HUES6 (cell line): ENCODE measurements around the gene SPATA24.

Experiments
- H3K27ac ChIP-seq: 2 replicates; pipeline ENCODE4 v1.7.0; 2013; ENCODE audit warnings: low read depth, mild to moderate bottlenecking, low read length, inconsistent platforms
- H3K27me3 ChIP-seq: 2 replicates; pipeline ENCODE4 v1.6.1; 2013; ENCODE audit warnings: low read length; ENCODE audit not compliant: control insufficient read depth, insufficient read depth
- H3K36me3 ChIP-seq: 2 replicates; pipeline ENCODE4 v1.6.1; 2013; ENCODE audit warnings: low read length; ENCODE audit not compliant: control insufficient read depth, insufficient read depth
- H3K4me1 ChIP-seq: 2 replicates; pipeline ENCODE4 v1.6.1; 2013; ENCODE audit warnings: low read length; ENCODE audit not compliant: control insufficient read depth, insufficient read depth
- H3K4me3 ChIP-seq: 2 replicates; pipeline ENCODE4 v1.5.1; 2013; ENCODE audit warnings: low read depth, low read length
- H3K9ac ChIP-seq: one replicate; pipeline ENCODE4 v1.6.1; 2013; ENCODE audit warnings: mild to moderate bottlenecking, low read length
- H3K9me3 ChIP-seq: 2 replicates; pipeline ENCODE4 v1.6.1; 2013; ENCODE audit warnings: low read depth, low read length; ENCODE audit not compliant: control insufficient read depth, insufficient read depth

Gene SPATA24

DNA sequence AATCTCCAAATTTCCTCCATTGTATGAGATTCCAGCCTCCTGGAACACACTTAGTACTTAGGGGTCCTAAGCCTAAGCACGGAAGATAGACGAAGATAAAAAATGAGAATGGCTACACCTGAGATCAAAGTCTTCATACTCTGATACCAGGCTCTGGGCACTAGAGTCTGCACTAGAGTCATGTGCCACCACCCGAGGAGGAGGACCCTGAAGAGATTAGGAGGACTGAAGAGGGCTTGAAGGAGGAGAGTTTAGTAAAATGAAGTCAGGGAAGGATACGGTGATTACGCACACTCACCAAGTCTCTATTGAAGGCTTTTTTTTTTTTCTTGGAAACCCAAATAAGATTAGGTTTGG is 573 bp upstream of the SPATA24 start:
- H3K36me3 ChIP-seq, result peaks cover 13% of the 10 kb centered on the region
- no peaks in the 10 kb centered on the region for H3K27me3 ChIP-seq
- peaks cover 14% of the 10 kb centered on the region for H3K4me1 ChIP-seq
- H3K4me3 ChIP-seq, result peak overlapping the region; percentile 85
- H3K9me3 ChIP-seq, result no peaks in the 10 kb centered on the region
- peak overlapping the region; percentile 47 for H3K9ac ChIP-seq
- H3K27ac ChIP-seq, result peak overlapping the region; percentile 70

DNA sequence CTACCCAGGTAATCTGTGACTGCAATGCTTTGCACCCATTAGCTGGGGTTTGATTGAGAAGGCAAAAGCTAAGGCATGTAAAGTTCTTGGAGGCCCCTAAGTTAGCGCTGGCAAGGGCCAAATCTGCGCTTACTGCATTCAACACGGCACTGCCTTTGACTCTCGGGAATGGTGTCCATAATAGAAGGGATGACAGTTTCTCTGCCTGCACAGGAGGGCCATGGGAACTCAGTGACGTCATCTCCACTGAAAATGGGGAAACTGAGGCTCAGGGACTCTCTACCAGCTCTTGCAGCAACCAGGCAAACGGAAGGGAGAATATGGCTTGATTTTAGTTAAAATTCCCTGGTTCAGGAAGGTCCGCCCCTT is 487 bp downstream of the SPATA24 start:
- peak overlapping the region; percentile 90 for H3K9ac ChIP-seq
- H3K9me3 ChIP-seq, result no peaks in the 10 kb centered on the region
- no peaks in the 10 kb centered on the region for H3K27me3 ChIP-seq
- H3K4me1 ChIP-seq, result peaks cover 14% of the 10 kb centered on the region
- peaks cover 15% of the 10 kb centered on the region for H3K36me3 ChIP-seq
- H3K4me3 ChIP-seq, result peak overlapping the region; percentile 85
- peak overlapping the region; percentile 70; the same call in 1 of the 2 replicates for H3K27ac ChIP-seq

- no peak overlapping the region for H3K27ac ChIP-seq
- H3K4me1 ChIP-seq, result peaks cover 14% of the 10 kb centered on the region
- H3K36me3 ChIP-seq, result peaks cover 15% of the 10 kb centered on the region
- no peaks in the 10 kb centered on the region for H3K9me3 ChIP-seq
- no peaks in the 10 kb centered on the region for H3K27me3 ChIP-seq
- no peak overlapping the region for H3K9ac ChIP-seq
- H3K4me3 ChIP-seq, result no peak overlapping the region
These were observed 1.2 kb downstream of the SPATA24 start for GRCh38 chr5:139402561-139403158.

- Histone ChIP-seq H3K4me3 (no peak overlapping the region), H3K4me1 (peaks cover 15% of the 10 kb centered on the region), H3K27ac (no peak overlapping the region), H3K27me3 (no peaks in the 10 kb centered on the region), H3K9ac (no peak overlapping the region), H3K9me3 (no peaks in the 10 kb centered on the region), H3K36me3 (peaks cover 15% of the 10 kb centered on the region)
These were observed 2.3 kb downstream of the SPATA24 start for GRCh38 chr5:139401546-139401945.

DNA sequence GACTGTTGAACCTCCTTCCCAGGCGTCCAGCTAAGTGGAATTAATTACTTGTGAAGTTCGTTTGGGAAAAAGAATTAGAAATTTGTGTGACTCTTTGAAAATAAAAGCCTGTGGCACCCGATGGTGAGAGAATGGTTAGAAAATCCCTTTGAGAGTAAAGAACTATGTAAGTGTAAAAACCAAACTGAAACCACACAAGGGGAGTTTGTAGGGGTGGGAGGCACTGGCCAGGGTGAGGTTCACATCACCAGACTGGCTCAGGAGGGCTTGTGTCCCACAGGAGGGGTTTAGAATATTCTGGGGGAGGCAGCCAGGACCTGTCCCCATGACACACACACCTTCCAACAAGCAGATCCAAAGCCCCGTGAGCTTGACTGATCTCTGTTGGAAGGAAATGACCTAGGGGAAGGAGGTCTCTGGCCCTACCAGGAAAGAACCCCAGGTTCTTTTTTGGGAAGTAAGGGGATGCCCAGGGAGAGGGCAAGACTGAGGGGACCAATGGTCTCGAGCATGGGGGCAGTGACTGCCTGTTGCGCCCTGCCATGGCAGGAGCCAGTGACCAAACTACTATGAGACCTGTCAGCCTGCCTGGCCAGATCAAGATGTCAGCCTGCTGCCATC is 4.3 kb downstream of the SPATA24 start:
- peaks cover 10% of the 10 kb centered on the region for H3K27me3 ChIP-seq
- no peak overlapping the region for H3K4me3 ChIP-seq
- H3K4me1 ChIP-seq, result peaks cover 28% of the 10 kb centered on the region
- H3K36me3 ChIP-seq, result peaks cover 15% of the 10 kb centered on the region
- no peaks in the 10 kb centered on the region for H3K9me3 ChIP-seq
- H3K27ac ChIP-seq, result no peak overlapping the region
- no peak overlapping the region for H3K9ac ChIP-seq

GRCh38 chr5:139397921-139398320 is 6.0 kb downstream of the SPATA24 start:
- Histone ChIP-seq H3K9me3 (no peaks in the 10 kb centered on the region), H3K27me3 (peaks cover 27% of the 10 kb centered on the region), H3K9ac (no peak overlapping the region), H3K36me3 (peaks cover 15% of the 10 kb centered on the region), H3K4me3 (no peak overlapping the region), H3K27ac (no peak overlapping the region), H3K4me1 (peaks cover 21% of the 10 kb centered on the region; the same call in 1 of the 2 replicates)

DNA sequence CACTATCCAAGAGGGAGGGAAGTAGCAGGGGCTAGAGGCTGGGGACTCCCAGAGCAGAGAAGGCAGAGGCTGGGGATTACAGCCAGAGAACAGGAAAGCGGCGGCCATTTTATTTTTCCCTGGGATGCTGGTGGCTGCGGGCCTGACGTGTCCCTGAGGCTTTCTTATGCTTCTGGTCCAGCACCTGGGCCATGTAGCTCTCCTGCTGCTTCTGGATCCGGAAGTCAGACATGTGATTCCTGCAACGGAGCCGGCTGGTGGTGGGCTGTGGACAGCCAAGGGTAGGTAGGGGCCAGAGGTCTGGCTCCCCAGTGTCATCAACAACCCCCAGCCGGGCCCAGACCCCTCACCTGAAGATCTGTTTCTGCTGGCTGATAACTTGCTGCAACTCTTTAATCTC is 7.2 kb downstream of the SPATA24 start:
- Histone ChIP-seq H3K4me1 (peaks cover 23% of the 10 kb centered on the region; the same call in 1 of the 2 replicates), H3K27me3 (peaks cover 29% of the 10 kb centered on the region), H3K9me3 (no peaks in the 10 kb centered on the region), H3K4me3 (no peak overlapping the region), H3K27ac (no peak overlapping the region), H3K9ac (no peak overlapping the region), H3K36me3 (peaks cover 15% of the 10 kb centered on the region)

GRCh38 chr5:139395844-139396640 is 7.8 kb downstream of the SPATA24 start:
- Histone ChIP-seq H3K4me1 (peaks cover 28% of the 10 kb centered on the region; the same call in 1 of the 2 replicates), H3K27ac (no peak overlapping the region), H3K27me3 (peaks cover 29% of the 10 kb centered on the region), H3K9me3 (no peaks in the 10 kb centered on the region), H3K4me3 (no peak overlapping the region), H3K9ac (no peak overlapping the region), H3K36me3 (0 out of 2 replicates have a peak, but pooled peaks cover 9% of the 10 kb centered on the region)

DNA sequence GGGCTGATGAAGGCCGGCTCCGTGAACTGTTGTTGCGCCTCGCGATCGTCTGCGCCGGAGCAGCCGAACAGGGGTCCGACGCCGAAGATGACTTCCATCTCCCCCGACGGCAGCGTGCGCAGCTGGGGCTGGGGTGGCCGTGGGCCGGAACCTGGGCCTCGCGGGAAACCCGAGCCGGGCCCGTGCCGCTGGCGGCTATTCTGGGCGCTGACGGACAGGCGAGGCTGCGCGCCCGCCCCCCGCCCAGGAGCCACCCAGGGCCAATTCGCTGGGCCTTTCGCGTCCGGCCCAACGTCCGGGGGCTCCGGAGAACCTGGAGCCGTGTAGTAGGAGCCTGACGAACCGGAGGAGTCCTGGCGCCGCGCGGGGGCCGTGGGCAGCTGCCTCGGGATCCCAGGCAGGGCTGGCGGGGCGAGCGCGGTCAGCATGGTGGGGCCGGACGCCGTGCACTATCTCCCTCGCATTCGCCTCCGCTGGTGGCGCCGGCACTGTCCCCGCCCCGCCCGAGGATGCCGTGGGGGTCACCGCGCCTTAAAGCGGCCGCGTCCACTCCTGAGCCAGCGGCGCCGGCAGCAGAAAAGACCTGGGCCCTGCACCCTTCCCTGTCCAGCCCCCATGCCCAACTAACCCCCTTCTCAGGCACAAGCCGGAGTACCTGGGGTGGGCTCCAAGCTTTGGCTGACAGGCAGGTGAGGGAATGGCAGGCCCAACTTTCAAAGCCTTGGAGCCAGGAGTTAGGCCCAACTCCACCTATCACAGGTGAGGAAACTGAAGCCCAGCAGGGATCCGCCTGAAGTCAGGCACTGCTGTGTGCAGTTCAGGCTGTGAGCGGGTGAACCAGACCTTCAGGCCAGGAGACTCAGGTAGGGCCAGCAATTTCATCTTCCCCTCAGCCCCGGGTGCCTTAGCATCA is 9.0 kb downstream of the SPATA24 start, which contains the start of gene PROB1:
Gene PROB1 (minus strand): TSS at position 451 of the 913 bp plus-strand sequence. CDS start 23 bp downstream, at position 428.
- Histone ChIP-seq H3K9ac (peak within 1 kb of the TSS; percentile 70), H3K27me3 (peaks cover 29% of the 10 kb centered on the region), H3K9me3 (no peaks in the 10 kb centered on the region), H3K4me3 (peak within 1 kb of the TSS; percentile 68), H3K27ac (no peak within 1 kb of the TSS), H3K4me1 (peaks cover 28% of the 10 kb centered on the region; the same call in 1 of the 2 replicates), H3K36me3 (0 out of 2 replicates have a peak, but pooled peaks cover 7% of the 10 kb centered on the region)

- Histone ChIP-seq H3K4me1 (peaks cover 28% of the 10 kb centered on the region; the same call in 1 of the 2 replicates), H3K4me3 (peak overlapping the region; percentile 68), H3K27ac (no peak overlapping the region), H3K36me3 (no peaks in the 10 kb centered on the region), H3K9ac (peak overlapping the region; percentile 70), H3K9me3 (no peaks in the 10 kb centered on the region), H3K27me3 (peaks cover 29% of the 10 kb centered on the region)
These were observed 9.7 kb downstream of the SPATA24 start for GRCh38 chr5:139394123-139394653.
